NT2/D1 (cell line): ENCODE data around the gene LDAF1.
"Not testable (repeated sequence)": the region's sequence is repeated elsewhere in the genome, so short reads cannot be mapped to it uniquely, and the experiment has no call there.

ENCODE experiments used
- DNase-seq: peaks from one replicate; pipeline ENCODE4 v3.0.0-alpha.2; 2011; ENCODE audit warnings: low read depth, low spot score
- H3K27me3 ChIP-seq: 2 replicates; pipeline ENCODE4 v1.6.0; 2011; ENCODE audit warnings: mild to moderate bottlenecking; ENCODE audit not compliant: insufficient read length, insufficient read depth
- H3K36me3 ChIP-seq: 2 replicates; pipeline ENCODE4 v1.6.1; 2011; ENCODE audit warnings: mild to moderate bottlenecking, low read length, mixed read lengths; ENCODE audit not compliant: insufficient read depth, insufficient read length
- H3K4me1 ChIP-seq: 2 replicates; pipeline ENCODE4 v1.5.1; 2011; ENCODE audit not compliant: insufficient read depth, insufficient read length
- H3K4me3 ChIP-seq: 2 replicates; pipeline ENCODE4 v1.5.1; 2011; ENCODE audit warnings: low read depth; ENCODE audit not compliant: insufficient read length
- H3K9ac ChIP-seq: 2 replicates; pipeline ENCODE4 v1.6.0; 2011; ENCODE audit warnings: low read depth; ENCODE audit not compliant: insufficient read length
- H3K9me3 ChIP-seq: 2 replicates; pipeline ENCODE4 v1.5.1; 2011; ENCODE audit warnings: mild to moderate bottlenecking, low read length; ENCODE audit not compliant: insufficient read depth
- SUZ12 ChIP-seq: IDR thresholded peaks from 2 replicates; pipeline ENCODE4 v1.6.1; 2011; ENCODE audit not compliant: insufficient read length, insufficient read depth; ENCODE audit errors: extremely low read depth
- YY1 ChIP-seq: IDR thresholded peaks from 2 replicates; pipeline ENCODE4 v1.6.1; 2011; ENCODE audit not compliant: insufficient read length, insufficient read depth
- ZNF274 ChIP-seq: IDR thresholded peaks from 2 replicates; pipeline ENCODE4 v1.6.1; 2011; ENCODE audit warnings: mild to moderate bottlenecking, low read depth, low read length

The LDAF1 gene

DNA sequence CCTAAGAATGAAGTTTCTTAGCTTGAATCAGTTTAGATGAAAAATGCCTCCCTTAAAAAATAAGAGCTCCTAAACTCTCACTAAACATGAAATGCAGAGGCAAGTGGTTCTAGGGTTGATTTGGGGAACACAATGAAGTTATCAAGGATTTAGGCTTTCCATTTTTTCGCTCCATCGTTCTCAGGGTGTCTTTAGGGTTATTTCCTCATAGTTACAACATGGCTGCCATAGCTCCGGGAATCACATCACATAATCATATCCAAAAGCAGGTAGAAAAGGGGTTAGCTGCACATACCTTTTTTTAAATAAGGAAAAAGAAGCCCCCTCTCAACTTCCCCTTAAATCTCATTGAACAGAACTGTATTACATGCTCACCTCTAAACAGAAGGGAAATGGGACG lies 31.5 kb downstream of the LDAF1 start:
- Histone ChIP-seq H3K9ac (no peak overlapping the region), H3K27me3 (peaks cover 12% of the 10 kb centered on the region), H3K36me3 (no peaks in the 10 kb centered on the region), H3K4me3 (no peak overlapping the region), H3K9me3 (no peaks in the 10 kb centered on the region), H3K4me1 (peaks cover 4% of the 10 kb centered on the region)
- DNase-seq = no peak
- no peak for TF ChIP-seq YY1
- no peak for TF ChIP-seq ZNF274
- no peak for TF ChIP-seq SUZ12

DNA sequence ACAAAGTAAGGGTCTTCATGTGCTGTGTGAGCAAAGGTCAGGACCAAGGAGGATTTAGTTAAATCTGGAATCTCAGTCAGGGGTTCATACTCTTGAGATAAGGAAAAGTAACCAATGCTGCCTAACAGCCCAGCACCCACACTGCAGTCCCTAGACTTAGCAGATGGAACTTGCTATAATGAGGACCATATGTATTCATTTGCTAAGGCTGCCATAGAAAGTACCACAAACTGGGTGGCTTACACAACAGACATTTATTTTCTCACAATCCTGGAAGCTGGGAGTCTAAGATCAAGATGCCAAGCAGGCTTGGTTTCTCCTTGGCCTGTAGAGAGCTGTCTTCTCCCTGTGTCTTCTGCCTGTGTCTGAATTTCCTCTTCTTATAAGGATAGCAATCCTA lies 32.1 kb downstream of the LDAF1 start:
- Histone ChIP-seq H3K9ac (no peak overlapping the region), H3K4me3 (no peak overlapping the region), H3K36me3 (no peaks in the 10 kb centered on the region), H3K27me3 (peaks cover 12% of the 10 kb centered on the region), H3K4me1 (peaks cover 4% of the 10 kb centered on the region), H3K9me3 (no peaks in the 10 kb centered on the region)
- TF ChIP-seq ZNF274 (no peak), SUZ12 (no peak)
- no peak for DNase-seq

DNA sequence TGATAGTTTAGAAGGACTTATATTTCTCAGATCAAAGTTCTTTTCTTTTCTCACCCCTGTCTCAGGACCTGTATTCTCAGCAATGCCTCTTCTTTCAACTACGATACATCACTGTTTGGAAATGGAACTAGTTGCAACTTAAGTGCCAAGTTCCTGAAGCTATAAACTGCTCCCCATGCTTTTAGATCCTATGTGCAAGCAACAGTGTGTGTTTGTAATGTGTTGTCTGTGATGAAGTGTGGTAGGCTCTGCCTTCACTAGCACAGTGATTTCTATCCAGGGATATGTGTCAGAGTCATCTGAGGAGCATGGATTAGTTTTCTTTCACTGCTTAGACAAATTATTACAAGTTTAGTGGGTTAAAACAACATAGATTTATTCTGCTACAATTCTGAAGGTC lies 34.5 kb downstream of the LDAF1 start:
- peaks cover 4% of the 10 kb centered on the region for H3K4me1 ChIP-seq
- DNase-seq = no peak
- H3K4me3 ChIP-seq = no peak overlapping the region
- TF ChIP-seq SUZ12 (no peak), YY1 (no peak), ZNF274 (no peak)
- no peaks in the 10 kb centered on the region for H3K36me3 ChIP-seq
- H3K9ac ChIP-seq = no peak overlapping the region
- peaks cover 10% of the 10 kb centered on the region for H3K27me3 ChIP-seq
- H3K9me3 ChIP-seq = no peaks in the 10 kb centered on the region

DNA sequence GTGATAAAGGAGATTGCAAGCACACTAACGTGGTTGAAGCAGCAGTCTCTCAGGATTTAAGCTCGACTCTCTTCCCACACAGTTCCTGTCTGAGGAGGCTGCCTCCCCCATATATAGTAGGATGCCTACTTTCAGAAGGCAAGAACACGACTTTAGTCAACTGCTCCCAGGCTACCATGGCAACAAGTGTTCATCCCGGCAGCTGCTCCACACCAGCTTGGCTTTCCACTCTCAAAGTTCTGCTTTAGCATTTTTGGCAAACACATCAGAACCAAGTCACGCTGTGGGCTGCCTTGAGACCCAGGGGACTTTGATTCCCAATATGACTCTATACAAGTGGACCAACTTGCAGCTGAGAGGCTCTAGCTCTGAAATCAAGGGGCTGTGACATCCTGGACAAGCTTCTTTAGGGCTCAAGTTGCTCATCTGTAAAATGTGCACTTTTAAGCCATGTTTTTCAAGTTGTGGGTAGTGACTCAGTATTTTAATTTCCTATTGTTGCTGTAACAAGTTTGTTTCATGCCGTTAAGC lies 36.4 kb downstream of the LDAF1 start:
- DNase-seq = no peak
- Histone ChIP-seq H3K27me3 (no peaks in the 10 kb centered on the region), H3K9me3 (no peaks in the 10 kb centered on the region), H3K4me1 (no peaks in the 10 kb centered on the region), H3K9ac (no peak overlapping the region), H3K4me3 (no peak overlapping the region), H3K36me3 (no peaks in the 10 kb centered on the region)
- TF ChIP-seq ZNF274 = no peak
- no peak for TF ChIP-seq YY1
- no peak for TF ChIP-seq SUZ12

DNA sequence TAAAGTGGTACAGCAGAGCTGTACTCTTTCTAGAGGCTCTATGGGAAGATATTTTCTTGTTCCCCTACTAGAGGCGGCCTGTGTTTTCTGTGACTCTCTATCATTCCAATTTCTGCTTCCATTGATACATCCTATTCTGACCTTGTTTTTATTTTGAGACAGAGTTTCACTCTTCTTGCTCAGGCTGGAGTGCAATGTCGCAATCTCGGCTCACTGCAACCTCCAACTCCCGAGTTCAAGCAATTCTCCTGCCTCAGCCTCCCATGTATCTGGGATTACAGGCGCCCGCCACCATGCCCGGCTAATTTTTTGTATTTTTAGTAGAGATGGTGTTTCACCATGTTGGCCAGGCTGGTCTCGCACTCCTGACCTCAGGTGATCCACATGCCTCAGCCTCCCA lies 36.9 kb downstream of the LDAF1 start:
- H3K27me3 ChIP-seq, DNase-seq, H3K4me3 ChIP-seq, H3K9ac ChIP-seq, H3K9me3 ChIP-seq, H3K4me1 ChIP-seq, H3K36me3 ChIP-seq: not testable (repeated sequence)

DNA sequence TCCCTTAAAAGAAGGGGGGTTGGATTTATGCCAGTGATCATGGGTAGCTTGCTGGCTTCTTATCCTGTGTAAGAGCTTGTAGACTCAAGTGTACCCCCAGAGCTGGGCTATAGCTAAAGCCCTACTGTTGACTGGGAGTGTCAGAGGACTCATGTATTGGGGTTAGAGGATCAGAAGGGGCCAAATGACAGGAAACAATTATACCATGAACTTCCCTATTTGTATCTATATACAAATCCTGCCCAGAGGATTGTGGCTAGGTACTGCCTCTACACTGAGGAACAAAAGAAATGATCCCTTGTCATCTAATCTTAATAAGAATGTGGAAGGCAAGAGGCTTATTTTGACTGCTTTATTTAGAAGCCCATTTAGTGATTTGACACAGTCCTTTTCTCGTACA lies 38.6 kb downstream of the LDAF1 start:
- Histone ChIP-seq H3K36me3 (no peaks in the 10 kb centered on the region), H3K9me3 (no peaks in the 10 kb centered on the region), H3K4me1 (no peaks in the 10 kb centered on the region), H3K4me3 (no peak overlapping the region), H3K27me3 (no peaks in the 10 kb centered on the region), H3K9ac (no peak overlapping the region)
- DNase-seq = no peak
- TF ChIP-seq SUZ12 (no peak), ZNF274 (no peak), YY1 (no peak)

DNA sequence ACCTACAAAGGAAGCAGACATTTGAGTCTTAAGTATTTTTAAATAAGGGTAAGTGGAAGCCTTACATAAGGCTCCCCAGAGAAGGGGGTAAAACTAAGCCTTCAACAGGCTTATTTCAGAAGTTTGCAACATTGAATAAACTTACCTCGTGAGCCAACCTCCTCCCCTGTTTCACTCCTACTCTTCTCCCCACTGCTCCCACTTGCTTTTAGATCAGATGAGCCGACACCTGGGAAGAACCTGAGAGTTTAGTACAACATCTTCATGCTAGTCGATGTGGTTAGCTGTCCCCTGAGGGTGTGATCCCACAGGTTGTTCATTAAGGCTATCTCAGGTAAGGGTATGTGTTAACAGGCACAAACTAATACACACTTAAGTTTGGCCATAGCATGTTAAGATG lies 39.1 kb downstream of the LDAF1 start:
- H3K27me3 ChIP-seq = no peaks in the 10 kb centered on the region
- H3K9ac ChIP-seq = no peak overlapping the region
- no peaks in the 10 kb centered on the region for H3K36me3 ChIP-seq
- no peaks in the 10 kb centered on the region for H3K9me3 ChIP-seq
- H3K4me3 ChIP-seq = no peak overlapping the region
- TF ChIP-seq ZNF274 (no peak), SUZ12 (no peak), YY1 (no peak)
- DNase-seq = no peak
- H3K4me1 ChIP-seq = no peaks in the 10 kb centered on the region
